Upper lobe of left lung (tissue), 4 donors: Measurements from ENCODE around the gene KCNJ6.

Experiments
- CTCF ChIP-seq, 6 experiments: fragments of 450-650 bp in 4 of 6; fragments of 200-600 bp in 2 of 6; sonication (generic) in 2 of 6; IDR thresholded peaks; one replicate each; pipeline ENCODE4 v1.5.1; 2016 to 2019; ENCODE audit warnings: antibody characterized with exemption in 6 of 6
- EP300 ChIP-seq, 4 donors: sonication (generic); formaldehyde crosslinking; IDR thresholded peaks; one replicate each; pipeline ENCODE4 v1.5.1; 2017; ENCODE audit warnings: antibody characterized with exemption in 4 of 4, control low read depth in 2 of 4
- POLR2A ChIP-seq, 4 donors: fragments of 450-650 bp; IDR thresholded peaks; one replicate each; pipeline ENCODE4 v1.5.1; 2016 to 2017; ENCODE audit warnings: antibody characterized with exemption in 4 of 4, mild to moderate bottlenecking in 2 of 4

- TF ChIP-seq CTCF (IDR thresholded peaks at IDR 0.05) = no peak
- TF ChIP-seq EP300 (IDR thresholded peaks at IDR 0.05) = no peak
- TF ChIP-seq POLR2A (IDR thresholded peaks at IDR 0.05) = no peak
Measured at GRCh38 chr21:37849506-37850102, 66.7 kb downstream of the KCNJ6 start.
